Measurements from ENCODE around the gene LRCH1.

Gene LRCH1

DNA sequence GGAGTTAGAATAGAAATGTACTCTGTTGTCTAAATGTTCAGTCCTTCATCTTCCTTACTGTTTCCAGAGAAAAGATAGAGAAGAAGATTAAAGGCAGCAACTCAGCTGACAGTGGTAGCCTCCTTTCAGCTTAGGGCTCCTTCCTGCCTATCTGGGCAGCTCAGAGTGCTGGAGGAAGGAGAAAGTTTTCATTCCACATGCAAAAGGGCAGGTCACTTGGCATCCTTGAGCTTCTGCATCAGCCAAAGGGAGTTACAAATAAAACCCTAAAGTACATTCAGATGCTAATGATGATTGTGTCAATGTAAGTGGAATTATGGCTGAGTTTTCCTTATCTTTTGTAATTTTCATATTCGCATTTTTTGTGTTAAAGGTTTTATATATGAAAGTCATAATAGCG is 185.1 kb downstream of the LRCH1 start:
- Histone ChIP-seq H3K79me2 (ENCODE audit: insufficient read depth, low read length) (no peaks in the 10 kb centered on the region), H3K36me3 (ENCODE audit: insufficient read depth, low read length) (peaks cover 69% of the 10 kb centered on the region), H2AFZ (ENCODE audit: low read depth, low read length) (no peak overlapping the region), H4K20me1 (ENCODE audit: insufficient read depth, low read length) (no peaks in the 10 kb centered on the region; the same call in 1 of the 2 replicates), H3K9me3 (ENCODE audit: insufficient read depth, low read length, severe bottlenecking) (no peaks in the 10 kb centered on the region), H3K4me1 (ENCODE audit: insufficient read depth, low read length) (no peaks in the 10 kb centered on the region), H3K27ac (ENCODE audit: low read length) (no peak overlapping the region), H3K4me3 (ENCODE audit: low read depth in 1 of 2, low read length in 2 of 2) (no peak overlapping the region), H3K9ac (ENCODE audit: low read depth, low read length) (no peak overlapping the region), H3K27me3 (ENCODE audit: insufficient read depth, low read length, poor library complexity) (no peaks in the 10 kb centered on the region), H3K4me2 (ENCODE audit: insufficient read depth, low read length) (no peak overlapping the region)
- ATAC-seq (ENCODE audit: insufficient read depth, low read depth) (no peak), DNase-seq (no peak)
- TF ChIP-seq EZH2 (IDR thresholded peaks at IDR 0.05; ENCODE audit: borderline replicate concordance, low read depth, low read length, severe bottlenecking) (no peak), CTCF (IDR thresholded peaks at IDR 0.05; ENCODE audit: borderline replicate concordance, extremely low read depth, low read length, poor library complexity, severe bottlenecking) (no peak)

GRCh38 chr13:46738766-46739165 is 185.8 kb downstream of the LRCH1 start:
- ATAC-seq (ENCODE audit: insufficient read depth, low read depth): no peak
- TF ChIP-seq EZH2 (IDR thresholded peaks at IDR 0.05; ENCODE audit: borderline replicate concordance, low read depth, low read length, severe bottlenecking) (no peak), CTCF (IDR thresholded peaks at IDR 0.05; ENCODE audit: borderline replicate concordance, extremely low read depth, low read length, poor library complexity, severe bottlenecking) (no peak)

DNA sequence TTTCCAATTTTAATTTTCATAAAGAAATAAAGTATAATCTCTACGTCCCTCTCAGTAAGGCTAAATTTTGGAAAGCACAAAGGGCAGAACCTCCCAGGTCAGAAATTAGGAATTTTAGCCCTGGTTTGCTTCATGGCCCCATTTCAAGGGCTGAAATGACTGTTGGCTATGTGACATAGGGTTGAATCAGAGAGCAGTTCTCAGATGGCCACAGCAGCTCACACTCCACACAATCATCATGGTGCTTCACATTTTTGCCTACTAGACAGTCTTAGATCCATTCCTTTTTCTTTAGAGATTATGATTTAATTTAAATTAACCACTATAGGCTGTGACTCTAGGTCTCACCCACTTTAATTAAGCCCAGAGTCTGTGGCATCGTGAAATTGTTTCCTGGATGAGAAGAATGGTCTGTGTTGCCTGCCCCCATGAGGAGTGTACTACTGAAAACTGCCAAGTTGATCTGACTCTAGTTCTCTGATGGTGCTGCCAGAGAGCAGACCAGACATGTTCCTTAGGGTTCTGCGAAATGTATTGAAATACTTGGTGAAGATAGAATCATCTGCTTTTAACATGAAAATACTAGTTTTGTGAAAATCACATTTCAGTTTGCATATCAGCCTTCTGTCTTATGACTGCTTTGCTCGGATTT is 186.6 kb downstream of the LRCH1 start:
- Histone ChIP-seq H3K27ac (ENCODE audit: low read length) (no peak overlapping the region), H3K4me1 (ENCODE audit: insufficient read depth, low read length) (no peaks in the 10 kb centered on the region), H3K36me3 (ENCODE audit: insufficient read depth, low read length) (peaks cover 70% of the 10 kb centered on the region), H3K27me3 (ENCODE audit: insufficient read depth, low read length, poor library complexity) (no peaks in the 10 kb centered on the region), H3K4me2 (ENCODE audit: insufficient read depth, low read length) (no peak overlapping the region), H3K79me2 (ENCODE audit: insufficient read depth, low read length) (no peaks in the 10 kb centered on the region), H3K9ac (ENCODE audit: low read depth, low read length) (no peak overlapping the region), H3K9me3 (ENCODE audit: insufficient read depth, low read length, severe bottlenecking) (no peaks in the 10 kb centered on the region), H4K20me1 (ENCODE audit: insufficient read depth, low read length) (no peaks in the 10 kb centered on the region; the same call in 1 of the 2 replicates), H3K4me3 (ENCODE audit: low read depth in 1 of 2, low read length in 2 of 2) (no peak overlapping the region), H2AFZ (ENCODE audit: low read depth, low read length) (no peak overlapping the region)
- DNase-seq (no peak), ATAC-seq (ENCODE audit: insufficient read depth, low read depth) (no peak)
- TF ChIP-seq CTCF (IDR thresholded peaks at IDR 0.05; ENCODE audit: borderline replicate concordance, extremely low read depth, low read length, poor library complexity, severe bottlenecking) (no peak), EZH2 (IDR thresholded peaks at IDR 0.05; ENCODE audit: borderline replicate concordance, low read depth, low read length, severe bottlenecking) (no peak)

More at GRCh38 chr13:46738766-46739165, 185.8 kb downstream of the LRCH1 start:
- H2AFZ ChIP-seq (ENCODE audit: low read depth, low read length): no peak overlapping the region
- H3K79me2 ChIP-seq (ENCODE audit: insufficient read depth, low read length): no peaks in the 10 kb centered on the region
- H3K4me2 ChIP-seq (ENCODE audit: insufficient read depth, low read length): no peak overlapping the region
- H3K36me3 ChIP-seq (ENCODE audit: insufficient read depth, low read length): peaks cover 69% of the 10 kb centered on the region
- H3K27me3 ChIP-seq (ENCODE audit: insufficient read depth, low read length, poor library complexity): no peaks in the 10 kb centered on the region
- H3K9ac ChIP-seq (ENCODE audit: low read depth, low read length): no peak overlapping the region
- no peak overlapping the region for H3K27ac ChIP-seq (ENCODE audit: low read length)
- H3K9me3 ChIP-seq (ENCODE audit: insufficient read depth, low read length, severe bottlenecking): no peaks in the 10 kb centered on the region
- no peaks in the 10 kb centered on the region; the same call in 1 of the 2 replicates for H4K20me1 ChIP-seq (ENCODE audit: insufficient read depth, low read length)
- H3K4me1 ChIP-seq (ENCODE audit: insufficient read depth, low read length): no peaks in the 10 kb centered on the region
- DNase-seq: no peak
- no peak overlapping the region for H3K4me3 ChIP-seq (ENCODE audit: low read depth in 1 of 2, low read length in 2 of 2)
